Uterus (tissue), 4 donors: ENCODE data around the gene PDGFRB. TPM values are rescaled to one million over a fixed set of nuclear protein-coding genes. Genes with fewer than 3 reads are reported as not detected.

Experiments
- DNase-seq, 2 donors: peaks; one replicate each; pipeline ENCODE4 v3.0.0-alpha.2; 2019 to 2020
- H3K27ac ChIP-seq, 2 donors: fragments of 200-600 bp; sonication (generic); 1 replicate in 1 of 2; 2 replicates in 1 of 2; pipeline ENCODE4 v1.5.1; 2016 to 2018
- H3K27me3 ChIP-seq, 2 donors: fragments of 200-600 bp; sonication (generic); one replicate each; pipeline ENCODE4 v1.5.1; 2018 to 2019; ENCODE audit warnings: control low read depth in 1 of 2
- H3K36me3 ChIP-seq, 2 donors: fragments of 200-600 bp; sonication (generic); one replicate each; pipeline ENCODE4 v1.5.1; 2019; ENCODE audit warnings: control low read depth in 1 of 2
- H3K4me1 ChIP-seq, 2 donors: fragments of 200-600 bp; sonication (generic); one replicate each; pipeline ENCODE4 v1.5.1; 2018 to 2019; ENCODE audit warnings: control low read depth in 1 of 2
- H3K4me3 ChIP-seq, 2 donors: fragments of 200-600 bp; sonication (generic); 1 replicate in 1 of 2; 2 replicates in 1 of 2; pipeline ENCODE4 v1.5.1; 2018 to 2019; ENCODE audit warnings: mild to moderate bottlenecking in 1 of 2
- H3K9me3 ChIP-seq, 2 donors: fragments of 200-600 bp; sonication (generic); one replicate each; pipeline ENCODE4 v1.5.1; 2019; ENCODE audit warnings: control low read depth in 1 of 2
- CTCF ChIP-seq, 4 experiments: fragments of 200-600 bp in 2 of 4; fragments of 450-650 bp in 2 of 4; sonication (generic) in 2 of 4; IDR thresholded peaks; one replicate each; pipeline ENCODE4 v1.5.1; 2016 to 2019; ENCODE audit warnings: antibody characterized with exemption in 4 of 4, mild to moderate bottlenecking in 2 of 4, moderate library complexity in 1 of 4
- POLR2A ChIP-seq, 2 donors: fragments of 450-650 bp; IDR thresholded peaks; one replicate each; pipeline ENCODE4 v1.6.1; 2016; ENCODE audit warnings: antibody characterized with exemption in 2 of 2, mild to moderate bottlenecking in 1 of 2, moderate library complexity in 1 of 2
- intact Hi-C: fragments of 100-400 bp; cut with DNase I; formaldehyde crosslinking; loops from one replicate; pipeline ENCODE4 v1.15.1; 2023; ENCODE audit warnings: low total_unique reads
- total RNA-seq, 4 donors: library from RNA; depleted of rRNA in 3 of 4; stranded (reverse); fragments of >200 nt in 3 of 4; gene quantifications; one replicate each; pipeline versions ENCODE4 v1.1.0 to v1.2.4, GENCODE V29; 2014 to 2023
- donor health status: DM: yes; HTN: yes; CAD: no.

PDGFRB gene
- total RNA-seq, 4 donors from 2014 or later, result 60.2 to 378 (median 235) TPM

GRCh38 chr5:150068071-150068470 lies 87.6 kb downstream of the PDGFRB start:
- no peaks in the 10 kb centered on the region for H3K4me1 ChIP-seq
- H3K27me3 ChIP-seq, result no peaks in the 10 kb centered on the region
- no peak overlapping the region for H3K27ac ChIP-seq
- no peak for TF ChIP-seq CTCF (IDR thresholded peaks at IDR 0.05)
- no peak for TF ChIP-seq POLR2A (IDR thresholded peaks at IDR 0.05)
- DNase-seq, result no peak
- no peak overlapping the region for H3K4me3 ChIP-seq
- intact Hi-C loops, result no loop called here
- H3K9me3 ChIP-seq, result no peaks in the 10 kb centered on the region
- H3K36me3 ChIP-seq, result no peaks in the 10 kb centered on the region

GRCh38 chr5:150067405-150067960 lies 88.2 kb downstream of the PDGFRB start:
- H3K9me3 ChIP-seq, result no peaks in the 10 kb centered on the region
- no peak for DNase-seq

GRCh38 chr5:150066901-150067396 lies 88.7 kb downstream of the PDGFRB start:
- intact Hi-C loops, result no loop called here
- Histone ChIP-seq H3K27me3 (no peaks in the 10 kb centered on the region), H3K27ac (no peak overlapping the region), H3K36me3 (no peaks in the 10 kb centered on the region), H3K4me1 (no peaks in the 10 kb centered on the region), H3K9me3 (no peaks in the 10 kb centered on the region), H3K4me3 (no peak overlapping the region)
- no peak for DNase-seq
- TF ChIP-seq CTCF (IDR thresholded peaks at IDR 0.05) (no peak), POLR2A (IDR thresholded peaks at IDR 0.05) (no peak)

More at GRCh38 chr5:150067405-150067960, 88.2 kb downstream of the PDGFRB start:
- H3K36me3 ChIP-seq, result no peaks in the 10 kb centered on the region
- H3K4me1 ChIP-seq, result no peaks in the 10 kb centered on the region
- no peak for TF ChIP-seq CTCF (IDR thresholded peaks at IDR 0.05)
- TF ChIP-seq POLR2A (IDR thresholded peaks at IDR 0.05), result no peak
- H3K27me3 ChIP-seq, result no peaks in the 10 kb centered on the region
- H3K4me3 ChIP-seq, result no peak overlapping the region
- intact Hi-C loops, result no loop called here
- no peak overlapping the region for H3K27ac ChIP-seq

GRCh38 chr5:150066436-150066835 lies 89.2 kb downstream of the PDGFRB start:
- Histone ChIP-seq H3K27me3 (no peaks in the 10 kb centered on the region), H3K4me1 (no peaks in the 10 kb centered on the region), H3K36me3 (no peaks in the 10 kb centered on the region), H3K27ac (no peak overlapping the region), H3K9me3 (no peaks in the 10 kb centered on the region), H3K4me3 (no peak overlapping the region)
- DNase-seq, result no peak
- intact Hi-C loops, result no loop called here
- TF ChIP-seq POLR2A (IDR thresholded peaks at IDR 0.05) (no peak), CTCF (IDR thresholded peaks at IDR 0.05) (no peak)

- H3K4me3 ChIP-seq, result no peak overlapping the region
- no peak for TF ChIP-seq POLR2A (IDR thresholded peaks at IDR 0.05)
- no peak for TF ChIP-seq CTCF (IDR thresholded peaks at IDR 0.05)
- intact Hi-C loops, result no loop called here
- H3K9me3 ChIP-seq, result no peaks in the 10 kb centered on the region
- no peak overlapping the region for H3K27ac ChIP-seq
- H3K27me3 ChIP-seq, result no peaks in the 10 kb centered on the region
- peak in 1 of 2 donors; percentile 29 for DNase-seq
- H3K4me1 ChIP-seq, result no peaks in the 10 kb centered on the region
- H3K36me3 ChIP-seq, result no peaks in the 10 kb centered on the region
These were observed 89.8 kb downstream of the PDGFRB start for GRCh38 chr5:150065886-150066285.
